ENCODE data around the gene RGS7BP.

RGS7BP gene

DNA sequence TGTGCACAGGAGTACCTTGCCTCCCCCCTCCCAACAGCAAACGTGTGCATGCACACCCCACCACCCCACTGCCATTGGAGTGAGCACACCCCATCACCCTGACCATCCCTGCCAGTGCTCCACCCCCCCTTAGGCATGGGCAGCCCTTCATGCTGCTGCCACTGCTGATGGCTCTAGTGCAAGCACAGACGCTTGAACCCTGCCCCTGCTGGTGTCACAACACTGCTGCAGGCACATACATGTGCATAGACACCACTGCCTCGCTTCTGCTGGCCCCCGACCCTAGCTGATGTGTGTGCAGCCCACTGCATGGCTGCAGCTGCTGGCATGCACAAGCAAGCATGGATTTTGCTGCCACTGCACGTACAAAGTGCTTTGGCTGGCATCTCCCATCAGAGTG is 16.0 kb upstream of the RGS7BP start:
- DNase-seq (ENCODE audit: low read depth in 1 of 2, low spot score in 1 of 2), result no peak
- Histone ChIP-seq H3K27me3 (ENCODE audit: insufficient read depth, poor library complexity, severe bottlenecking) (no peaks in the 10 kb centered on the region), H3K27ac (replicated peaks) (no peak overlapping the region), H3K4me3 (replicated peaks; ENCODE audit: insufficient read depth, low read length) (no peak overlapping the region)
- no peak for TF ChIP-seq GABPA (IDR thresholded peaks at IDR 0.05; ENCODE audit: low read depth)
- no peak for TF ChIP-seq SPI1 (IDR thresholded peaks at IDR 0.05; ENCODE audit: borderline replicate concordance, low read depth)
- no peak for TF ChIP-seq POLR2AphosphoS5 (IDR thresholded peaks at IDR 0.05; ENCODE audit: low read depth)
- TF ChIP-seq, protein P1, sequence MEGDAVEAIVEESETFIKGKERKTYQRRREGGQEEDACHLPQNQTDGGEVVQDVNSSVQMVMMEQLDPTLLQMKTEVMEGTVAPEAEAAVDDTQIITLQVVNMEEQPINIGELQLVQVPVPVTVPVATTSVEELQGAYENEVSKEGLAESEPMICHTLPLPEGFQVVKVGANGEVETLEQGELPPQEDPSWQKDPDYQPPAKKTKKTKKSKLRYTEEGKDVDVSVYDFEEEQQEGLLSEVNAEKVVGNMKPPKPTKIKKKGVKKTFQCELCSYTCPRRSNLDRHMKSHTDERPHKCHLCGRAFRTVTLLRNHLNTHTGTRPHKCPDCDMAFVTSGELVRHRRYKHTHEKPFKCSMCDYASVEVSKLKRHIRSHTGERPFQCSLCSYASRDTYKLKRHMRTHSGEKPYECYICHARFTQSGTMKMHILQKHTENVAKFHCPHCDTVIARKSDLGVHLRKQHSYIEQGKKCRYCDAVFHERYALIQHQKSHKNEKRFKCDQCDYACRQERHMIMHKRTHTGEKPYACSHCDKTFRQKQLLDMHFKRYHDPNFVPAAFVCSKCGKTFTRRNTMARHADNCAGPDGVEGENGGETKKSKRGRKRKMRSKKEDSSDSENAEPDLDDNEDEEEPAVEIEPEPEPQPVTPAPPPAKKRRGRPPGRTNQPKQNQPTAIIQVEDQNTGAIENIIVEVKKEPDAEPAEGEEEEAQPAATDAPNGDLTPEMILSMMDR (IDR thresholded peaks at IDR 0.05; ENCODE audit: insufficient read depth, low read length), result no peak
- TF ChIP-seq, protein P2, sequence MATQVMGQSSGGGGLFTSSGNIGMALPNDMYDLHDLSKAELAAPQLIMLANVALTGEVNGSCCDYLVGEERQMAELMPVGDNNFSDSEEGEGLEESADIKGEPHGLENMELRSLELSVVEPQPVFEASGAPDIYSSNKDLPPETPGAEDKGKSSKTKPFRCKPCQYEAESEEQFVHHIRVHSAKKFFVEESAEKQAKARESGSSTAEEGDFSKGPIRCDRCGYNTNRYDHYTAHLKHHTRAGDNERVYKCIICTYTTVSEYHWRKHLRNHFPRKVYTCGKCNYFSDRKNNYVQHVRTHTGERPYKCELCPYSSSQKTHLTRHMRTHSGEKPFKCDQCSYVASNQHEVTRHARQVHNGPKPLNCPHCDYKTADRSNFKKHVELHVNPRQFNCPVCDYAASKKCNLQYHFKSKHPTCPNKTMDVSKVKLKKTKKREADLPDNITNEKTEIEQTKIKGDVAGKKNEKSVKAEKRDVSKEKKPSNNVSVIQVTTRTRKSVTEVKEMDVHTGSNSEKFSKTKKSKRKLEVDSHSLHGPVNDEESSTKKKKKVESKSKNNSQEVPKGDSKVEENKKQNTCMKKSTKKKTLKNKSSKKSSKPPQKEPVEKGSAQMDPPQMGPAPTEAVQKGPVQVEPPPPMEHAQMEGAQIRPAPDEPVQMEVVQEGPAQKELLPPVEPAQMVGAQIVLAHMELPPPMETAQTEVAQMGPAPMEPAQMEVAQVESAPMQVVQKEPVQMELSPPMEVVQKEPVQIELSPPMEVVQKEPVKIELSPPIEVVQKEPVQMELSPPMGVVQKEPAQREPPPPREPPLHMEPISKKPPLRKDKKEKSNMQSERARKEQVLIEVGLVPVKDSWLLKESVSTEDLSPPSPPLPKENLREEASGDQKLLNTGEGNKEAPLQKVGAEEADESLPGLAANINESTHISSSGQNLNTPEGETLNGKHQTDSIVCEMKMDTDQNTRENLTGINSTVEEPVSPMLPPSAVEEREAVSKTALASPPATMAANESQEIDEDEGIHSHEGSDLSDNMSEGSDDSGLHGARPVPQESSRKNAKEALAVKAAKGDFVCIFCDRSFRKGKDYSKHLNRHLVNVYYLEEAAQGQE (IDR thresholded peaks at IDR 0.05; ENCODE audit: insufficient replicate concordance, low read depth), result no peak

DNA sequence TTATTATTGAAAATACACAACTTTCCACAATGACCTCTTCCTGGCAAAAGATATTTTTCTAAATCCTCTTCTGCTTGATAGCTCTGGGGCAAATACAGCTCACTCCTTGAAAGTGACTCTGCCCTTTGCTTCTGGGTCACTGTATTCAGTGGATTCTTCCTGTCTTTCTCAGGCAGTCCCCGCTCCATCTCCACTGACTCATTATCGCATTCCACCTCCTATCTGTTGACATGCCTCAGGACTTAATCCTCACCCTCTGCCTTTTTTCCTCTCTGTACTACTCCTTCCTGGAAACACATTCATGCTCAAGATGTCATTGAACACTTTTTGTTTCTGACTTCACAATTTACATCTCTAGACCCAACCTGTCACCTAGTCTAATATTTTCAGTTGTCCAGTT is 8.4 kb upstream of the RGS7BP start:
- TF ChIP-seq SPI1 (IDR thresholded peaks at IDR 0.05; ENCODE audit: borderline replicate concordance, low read depth) (no peak), GABPA (IDR thresholded peaks at IDR 0.05; ENCODE audit: low read depth) (no peak), POLR2AphosphoS5 (IDR thresholded peaks at IDR 0.05; ENCODE audit: low read depth) (no peak)
- TF ChIP-seq, protein P2 (IDR thresholded peaks at IDR 0.05; ENCODE audit: insufficient replicate concordance, low read depth), result no peak
- TF ChIP-seq, protein P1 (IDR thresholded peaks at IDR 0.05; ENCODE audit: insufficient read depth, low read length), result no peak
- Histone ChIP-seq H3K4me3 (replicated peaks; ENCODE audit: insufficient read depth, low read length) (no peak overlapping the region), H3K27me3 (ENCODE audit: insufficient read depth, poor library complexity, severe bottlenecking) (no peaks in the 10 kb centered on the region), H3K27ac (replicated peaks) (no peak overlapping the region)
- no peak for DNase-seq (ENCODE audit: low read depth in 1 of 2, low spot score in 1 of 2)

DNA sequence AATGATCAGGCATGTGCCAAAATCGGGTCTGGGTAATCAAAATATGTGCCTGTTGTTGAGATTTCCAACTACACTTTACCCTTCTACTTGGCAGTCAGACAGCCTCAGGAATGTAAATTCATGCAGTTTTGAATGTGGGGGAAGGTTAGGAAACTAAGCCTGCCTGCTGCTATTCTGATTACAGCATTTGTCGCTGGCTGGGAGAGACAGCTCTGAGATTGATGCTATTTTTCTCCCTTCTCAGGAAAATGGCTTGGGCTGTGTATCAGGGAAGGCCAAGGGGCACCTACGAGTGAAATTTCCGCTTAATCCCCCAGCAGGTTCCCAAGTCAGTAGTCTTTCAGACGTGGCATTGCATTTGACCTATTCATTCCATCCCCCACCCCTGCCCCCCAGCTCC is 3.6 kb upstream of the RGS7BP start:
- DNase-seq (ENCODE audit: low read depth in 1 of 2, low spot score in 1 of 2), result no peak
- no peak for TF ChIP-seq GABPA (IDR thresholded peaks at IDR 0.05; ENCODE audit: low read depth)
- no peak for TF ChIP-seq SPI1 (IDR thresholded peaks at IDR 0.05; ENCODE audit: borderline replicate concordance, low read depth)
- TF ChIP-seq, protein P2 (IDR thresholded peaks at IDR 0.05; ENCODE audit: insufficient replicate concordance, low read depth), result no peak
- TF ChIP-seq, protein P1 (IDR thresholded peaks at IDR 0.05; ENCODE audit: insufficient read depth, low read length), result no peak
- TF ChIP-seq POLR2AphosphoS5 (IDR thresholded peaks at IDR 0.05; ENCODE audit: low read depth), result no peak
- no peaks in the 10 kb centered on the region for H3K27me3 ChIP-seq (ENCODE audit: insufficient read depth, poor library complexity, severe bottlenecking)
- H3K27ac ChIP-seq (replicated peaks), result no peak overlapping the region
- no peak overlapping the region for H3K4me3 ChIP-seq (replicated peaks; ENCODE audit: insufficient read depth, low read length)
